Stomach (tissue), 4 donors: ENCODE data around the gene ZSCAN25.

ENCODE experiments used
- CTCF ChIP-seq, 7 experiments: fragments of 450-650 bp in 4 of 7; fragments of 200-600 bp in 3 of 7; sonication (generic) in 3 of 7; IDR thresholded peaks; one replicate each; pipeline ENCODE4 v1.5.1; 2016 to 2019; ENCODE audit warnings: antibody characterized with exemption in 7 of 7, control low read depth in 2 of 7, mild to moderate bottlenecking in 1 of 7
- EP300 ChIP-seq: sonication (generic); formaldehyde crosslinking; IDR thresholded peaks from one replicate; pipeline ENCODE4 v1.6.1; 2017; ENCODE audit warnings: antibody characterized with exemption
- POLR2A ChIP-seq, 4 donors: fragments of 450-650 bp; IDR thresholded peaks; one replicate each; pipeline ENCODE4 v1.6.1; 2016; ENCODE audit warnings: antibody characterized with exemption in 4 of 4, control low read depth in 2 of 4, mild to moderate bottlenecking in 1 of 4, moderate library complexity in 1 of 4

DNA sequence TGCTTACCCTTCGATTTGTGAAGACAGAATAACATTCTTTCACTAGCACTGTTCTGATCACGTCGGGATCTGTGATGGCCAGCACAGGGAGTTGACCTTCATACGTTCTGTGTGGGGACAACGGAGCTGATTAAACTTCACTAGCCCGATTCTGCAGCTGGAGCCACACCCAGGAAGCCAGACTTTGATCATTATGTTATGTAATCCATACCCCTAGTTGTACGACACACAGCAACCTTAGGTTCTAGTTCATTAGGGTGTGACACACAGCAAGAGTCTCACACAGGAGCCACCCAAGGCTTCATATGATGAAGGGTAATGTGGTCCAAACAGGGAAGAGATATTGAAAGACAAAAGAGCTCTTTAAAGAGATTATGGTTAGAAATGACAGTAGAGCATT, 55.8 kb downstream of the ZSCAN25 start:
- TF ChIP-seq CTCF (IDR thresholded peaks at IDR 0.05) (no peak), POLR2A (IDR thresholded peaks at IDR 0.05) (no peak), EP300 (no peak)
